OCI-LY1 (cell line): ENCODE results near the gene HKDC1.

Experiments used
- H2AFZ ChIP-seq: fragments of 200-600 bp; sonication (generic), shearing (Covaris generic); 2 replicates; pipeline ENCODE4 v1.6.0; 2014; ENCODE audit warnings: antibody characterized with exemption, mild to moderate bottlenecking, low read length
- H3F3A ChIP-seq: fragments of 200-600 bp; sonication (generic), shearing (Covaris generic); 2 replicates; pipeline ENCODE4 v1.6.0; 2014; ENCODE audit warnings: mild to moderate bottlenecking, antibody characterized with exemption, low read length, moderate library complexity; ENCODE audit not compliant: insufficient read depth
- H3K27ac ChIP-seq: fragments of 200-600 bp; sonication (generic); 2 replicates; pipeline ENCODE4 v1.5.1; 2014; ENCODE audit warnings: low read length, mixed run types, mild to moderate bottlenecking, low read depth; ENCODE audit not compliant: poor library complexity, severe bottlenecking
- H3K27me3 ChIP-seq: fragments of 200-600 bp; sonication (generic); 2 replicates; pipeline ENCODE4 v1.6.0; 2014; ENCODE audit warnings: antibody characterized with exemption, mild to moderate bottlenecking, low read length, moderate library complexity; ENCODE audit not compliant: insufficient read depth
- H3K36me3 ChIP-seq: fragments of 200-600 bp; sonication (generic); 2 replicates; pipeline ENCODE4 v1.6.1; 2014; ENCODE audit warnings: mild to moderate bottlenecking, antibody characterized with exemption, low read length, moderate library complexity, mixed read lengths; ENCODE audit not compliant: insufficient read depth
- H3K4me1 ChIP-seq: fragments of 200-600 bp; sonication (generic); 2 replicates; pipeline ENCODE4 v1.5.1; 2014; ENCODE audit warnings: mild to moderate bottlenecking, low read length, moderate library complexity; ENCODE audit not compliant: insufficient read depth, severe bottlenecking
- H3K4me2 ChIP-seq: fragments of 200-600 bp; sonication (generic), shearing (Covaris generic); 2 replicates; pipeline ENCODE4 v1.6.1; 2014; ENCODE audit warnings: low read length
- H3K4me3 ChIP-seq: fragments of 200-600 bp; sonication (generic); 2 replicates; pipeline ENCODE4 v1.5.1; 2014; ENCODE audit warnings: low read length, low read depth, mild to moderate bottlenecking, mixed read lengths; ENCODE audit not compliant: poor library complexity, severe bottlenecking
- H3K79me2 ChIP-seq: fragments of 200-600 bp; shearing (Covaris generic); 2 replicates; pipeline ENCODE4 v1.6.1; 2016; ENCODE audit warnings: mixed run types, low read length, mixed read lengths; ENCODE audit not compliant: insufficient read depth
- H3K9ac ChIP-seq: fragments of 200-600 bp; sonication (generic), shearing (Covaris generic); 2 replicates; pipeline ENCODE4 v1.6.1; 2014; ENCODE audit warnings: mild to moderate bottlenecking, low read length, mixed read lengths
- H3K9me2 ChIP-seq: fragments of 200-600 bp; sonication (generic), shearing (Covaris generic); 2 replicates; pipeline ENCODE4 v1.6.1; 2014; ENCODE audit warnings: low read depth, mild to moderate bottlenecking, low read length, mixed read lengths
- H3K9me3 ChIP-seq: fragments of 200-600 bp; shearing (Covaris generic); 2 replicates; pipeline ENCODE4 v1.6.1; 2014; ENCODE audit warnings: low read length, mixed read lengths
- H4K20me1 ChIP-seq: fragments of 200-600 bp; sonication (generic), shearing (Covaris generic); 2 replicates; pipeline ENCODE4 v1.6.0; 2016; ENCODE audit warnings: mild to moderate bottlenecking, low read length; ENCODE audit not compliant: insufficient read depth
- CTCF ChIP-seq: fragments of 200-600 bp; sonication (generic), shearing (Covaris generic); IDR thresholded peaks from 2 replicates; pipeline ENCODE4 v1.5.1; 2017; ENCODE audit warnings: mild to moderate bottlenecking, antibody characterized with exemption, low read length, moderate library complexity, mixed read lengths
- EZH2 ChIP-seq: fragments of 200-600 bp; sonication (generic), shearing (Covaris generic); IDR thresholded peaks from 2 replicates; pipeline ENCODE4 v1.8.0; 2017; ENCODE audit warnings: borderline replicate concordance, mixed run types, mild to moderate bottlenecking, antibody characterized with exemption, low read length, moderate library complexity, mixed read lengths

Gene HKDC1

GRCh38 chr10:69246581-69247312 lies 26.6 kb downstream of the HKDC1 start:
- Histone ChIP-seq H3K9ac (no peak overlapping the region), H3K9me3 (no peaks in the 10 kb centered on the region), H3K27ac (no peak overlapping the region), H3F3A (no peaks in the 10 kb centered on the region), H3K4me2 (no peak overlapping the region), H3K79me2 (no peaks in the 10 kb centered on the region), H4K20me1 (no peaks in the 10 kb centered on the region), H3K9me2 (no peaks in the 10 kb centered on the region), H3K36me3 (no peaks in the 10 kb centered on the region; the same call in 1 of the 2 replicates), H3K4me1 (no peaks in the 10 kb centered on the region), H3K27me3 (no peaks in the 10 kb centered on the region), H2AFZ (no peak overlapping the region), H3K4me3 (no peak overlapping the region)
- TF ChIP-seq CTCF = no peak
- no peak for TF ChIP-seq EZH2

GRCh38 chr10:69247313-69247710 lies 27.2 kb downstream of the HKDC1 start:
- H3K4me3 ChIP-seq = no peak overlapping the region
- TF ChIP-seq EZH2 = no peak
- TF ChIP-seq CTCF = no peak
- no peak overlapping the region for H3K9ac ChIP-seq
- H3K9me3 ChIP-seq = no peaks in the 10 kb centered on the region
- no peaks in the 10 kb centered on the region for H3F3A ChIP-seq
- no peaks in the 10 kb centered on the region for H3K9me2 ChIP-seq
- no peaks in the 10 kb centered on the region for H3K4me1 ChIP-seq
- no peaks in the 10 kb centered on the region for H3K79me2 ChIP-seq
- no peak overlapping the region for H2AFZ ChIP-seq
- H4K20me1 ChIP-seq = no peaks in the 10 kb centered on the region
- H3K27ac ChIP-seq = no peak overlapping the region
- no peaks in the 10 kb centered on the region; the same call in 1 of the 2 replicates for H3K36me3 ChIP-seq
- H3K27me3 ChIP-seq = no peaks in the 10 kb centered on the region
- no peak overlapping the region for H3K4me2 ChIP-seq

- Histone ChIP-seq H3K27me3 (no peaks in the 10 kb centered on the region), H3K79me2 (no peaks in the 10 kb centered on the region), H3K4me3 (no peak overlapping the region), H3F3A (no peaks in the 10 kb centered on the region), H3K4me2 (no peak overlapping the region), H2AFZ (no peak overlapping the region), H3K27ac (no peak overlapping the region), H3K9ac (no peak overlapping the region), H4K20me1 (no peaks in the 10 kb centered on the region), H3K36me3 (no peaks in the 10 kb centered on the region; the same call in 1 of the 2 replicates), H3K4me1 (no peaks in the 10 kb centered on the region), H3K9me2 (no peaks in the 10 kb centered on the region), H3K9me3 (no peaks in the 10 kb centered on the region)
- TF ChIP-seq CTCF (no peak), EZH2 (no peak)
Measured at GRCh38 chr10:69248117-69248730, 28.1 kb downstream of the HKDC1 start.
